Activated T-helper 17 cell treated with anti-CD3 and anti-CD28 coated beads, Interleukin-2, amount 50 U/mL, for 72 hours (primary cell): ENCODE results near the gene B3GNT2. TPM values are rescaled to one million over a fixed set of nuclear protein-coding genes. Genes with fewer than 3 reads are reported as not detected.
A peak's percentile ranks its signal among the peaks of the same experiment; 100 is the strongest.

Experiments
- ATAC-seq: fragments of 150-1000 bp; cut with Tn5 transposase; replicated peaks from 2 replicates; pipeline ENCODE4 v1.10.0; 2021; ENCODE audit warnings: mild to moderate bottlenecking, moderate library complexity
- H3K27ac Mint-ChIP-seq: one replicate; pipeline ENCODE4 v1.8.0; 2022; ENCODE audit warnings: mixed read lengths
- H3K27me3 Mint-ChIP-seq: one replicate; pipeline ENCODE4 v1.8.0; 2022; ENCODE audit warnings: mixed read lengths
- H3K36me3 Mint-ChIP-seq: one replicate; pipeline ENCODE4 v1.8.0; 2022; ENCODE audit warnings: low read depth, mild to moderate bottlenecking, mixed read lengths
- H3K4me1 Mint-ChIP-seq: one replicate; pipeline ENCODE4 v1.8.0; 2022; ENCODE audit warnings: mixed read lengths
- H3K4me3 Mint-ChIP-seq: one replicate; pipeline ENCODE4 v1.8.0; 2022; ENCODE audit warnings: mild to moderate bottlenecking, mixed read lengths
- H3K9me3 Mint-ChIP-seq: one replicate; pipeline ENCODE4 v1.8.0; 2022; ENCODE audit warnings: mixed read lengths
- total RNA-seq, 2 donors: library from RNA; stranded (reverse); gene quantifications; one replicate each; pipeline ENCODE4 v1.2.3, GENCODE V29; 2022

Gene B3GNT2
- total RNA-seq, 2 donors from 2014 or later, result 15.0 to 20.1 TPM

- Mint-ChIP-seq H3K4me1 (peaks cover 31% of the 10 kb centered on the region), H3K9me3 (no peaks in the 10 kb centered on the region), H3K27me3 (no peaks in the 10 kb centered on the region), H3K4me3 (no peak overlapping the region), H3K36me3 (peaks cover 48% of the 10 kb centered on the region), H3K27ac (no peak overlapping the region)
- no peak for ATAC-seq
Observed at GRCh38 chr2:62224976-62225375, 29.1 kb downstream of the B3GNT2 start.

DNA sequence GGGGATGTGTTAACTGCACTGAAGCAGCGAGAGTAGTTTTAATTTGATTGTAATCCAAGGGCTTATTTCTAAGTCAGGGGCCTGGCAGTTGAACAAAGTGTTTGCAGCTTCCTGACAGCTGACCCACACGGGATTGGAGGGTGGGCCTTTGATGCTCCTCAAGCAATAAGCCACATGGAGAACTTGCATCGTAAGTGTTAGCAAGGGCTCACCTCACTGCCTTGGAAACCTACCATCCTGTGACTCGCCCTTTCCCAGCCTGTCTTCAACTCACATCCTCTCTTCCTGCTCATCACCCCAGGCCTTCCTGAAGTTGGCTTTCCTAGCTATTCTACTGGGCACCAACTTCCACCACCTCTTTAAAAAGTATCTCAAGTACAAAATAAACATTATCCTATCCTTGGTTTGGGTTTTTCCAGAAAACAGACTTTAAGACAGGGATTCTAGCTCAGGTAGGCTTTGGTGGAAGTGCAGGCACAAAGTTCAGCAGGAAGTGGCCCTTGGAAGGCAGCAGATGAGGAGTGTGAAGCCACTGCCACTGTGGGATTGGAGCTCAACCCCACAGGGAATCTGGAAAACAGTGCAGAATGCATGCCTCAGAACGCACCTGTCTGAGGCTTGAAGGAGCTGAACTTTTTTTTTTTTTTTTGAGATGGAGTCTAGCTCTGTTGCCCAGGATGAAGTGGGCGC, 31.6 kb downstream of the B3GNT2 start:
- Mint-ChIP-seq H3K36me3 (peaks cover 38% of the 10 kb centered on the region), H3K9me3 (no peaks in the 10 kb centered on the region), H3K27ac (peak overlapping the region; percentile 25), H3K4me1 (peaks cover 13% of the 10 kb centered on the region), H3K4me3 (no peak overlapping the region), H3K27me3 (no peaks in the 10 kb centered on the region)
- ATAC-seq, result no peak

DNA sequence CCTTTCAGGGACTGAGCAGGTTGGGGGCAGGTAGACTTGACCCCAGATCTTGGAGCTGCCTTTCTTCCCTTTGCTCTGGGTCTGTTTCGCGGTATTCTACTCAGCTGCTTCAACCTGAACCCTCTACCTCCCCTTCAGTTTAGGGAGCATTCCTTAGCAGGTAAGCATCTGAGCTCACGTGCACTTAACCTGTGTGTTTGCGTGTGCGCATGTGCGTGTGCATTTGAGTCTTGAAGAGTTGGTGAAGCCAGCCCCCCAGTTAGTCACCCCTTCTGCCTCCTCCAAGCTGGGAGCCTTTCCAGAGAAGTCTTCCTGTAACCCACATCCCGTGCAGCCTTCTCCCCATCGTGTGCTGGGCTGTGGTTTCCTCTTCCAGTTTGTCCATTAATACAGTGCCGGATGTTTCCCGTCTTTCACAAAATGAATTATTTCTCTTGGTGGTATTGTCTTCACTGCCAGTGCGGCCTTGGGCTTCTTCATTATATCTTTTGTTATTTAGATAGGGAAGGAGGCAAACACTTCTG, 33.2 kb downstream of the B3GNT2 start:
- no peak overlapping the region for H3K27ac Mint-ChIP-seq
- H3K4me3 Mint-ChIP-seq, result no peak overlapping the region
- H3K9me3 Mint-ChIP-seq, result no peaks in the 10 kb centered on the region
- H3K36me3 Mint-ChIP-seq, result peaks cover 22% of the 10 kb centered on the region
- H3K4me1 Mint-ChIP-seq, result peaks cover 10% of the 10 kb centered on the region
- ATAC-seq, result no peak
- no peaks in the 10 kb centered on the region for H3K27me3 Mint-ChIP-seq

- no peak for ATAC-seq
- no peaks in the 10 kb centered on the region for H3K9me3 Mint-ChIP-seq
- H3K27me3 Mint-ChIP-seq, result no peaks in the 10 kb centered on the region
- H3K4me1 Mint-ChIP-seq, result peaks cover 10% of the 10 kb centered on the region
- H3K36me3 Mint-ChIP-seq, result peaks cover 6% of the 10 kb centered on the region
- peak overlapping the region; percentile 66 for H3K27ac Mint-ChIP-seq
- no peak overlapping the region for H3K4me3 Mint-ChIP-seq
Observed at GRCh38 chr2:62231541-62231940, 35.6 kb downstream of the B3GNT2 start.

DNA sequence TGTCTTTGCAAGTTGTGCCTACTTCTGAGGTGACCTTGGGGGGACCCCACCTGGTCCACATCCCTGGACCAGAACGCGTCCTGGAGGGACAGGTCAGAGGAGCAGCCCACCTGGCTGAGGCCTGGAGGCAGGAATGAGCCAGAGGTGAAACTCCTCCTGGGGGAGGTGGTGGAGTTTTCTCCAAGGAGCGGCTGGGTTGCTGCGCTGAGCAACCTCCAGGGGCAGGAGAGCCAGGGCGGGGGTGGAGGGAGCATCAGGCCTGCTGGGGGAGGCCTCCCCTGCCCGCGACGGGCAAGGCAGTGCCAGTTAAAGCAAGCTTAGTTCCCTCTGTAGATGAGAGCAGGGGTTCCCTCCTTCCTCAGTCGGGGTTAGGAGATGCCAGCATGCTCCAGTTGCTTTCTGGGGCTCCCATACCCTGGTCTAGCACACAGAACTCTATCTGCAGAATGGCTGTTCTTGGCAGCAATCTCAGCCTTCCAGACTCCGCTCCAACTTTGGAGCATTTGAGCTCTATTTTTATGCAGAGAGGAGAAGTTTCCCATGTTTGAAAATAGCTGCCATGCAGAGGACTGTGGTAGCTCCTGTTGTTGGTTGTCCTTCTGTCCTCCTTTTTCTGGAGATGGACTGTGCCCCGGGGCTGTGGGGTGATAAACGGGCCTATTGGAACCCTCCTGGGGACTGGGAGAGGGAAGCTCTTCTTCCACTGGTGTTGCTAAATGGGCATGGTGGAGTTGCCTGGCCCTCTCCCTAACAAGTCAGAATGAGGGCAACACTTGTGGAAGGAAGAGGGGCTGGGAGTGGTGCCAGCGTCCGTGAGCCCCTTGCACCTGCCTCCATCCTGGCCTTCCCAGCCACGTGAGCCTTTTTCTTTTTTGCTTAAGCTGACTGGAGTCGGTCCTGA, 39.1 kb downstream of the B3GNT2 start:
- peaks cover 5% of the 10 kb centered on the region for H3K4me1 Mint-ChIP-seq
- no peak overlapping the region for H3K4me3 Mint-ChIP-seq
- H3K9me3 Mint-ChIP-seq, result no peaks in the 10 kb centered on the region
- H3K27ac Mint-ChIP-seq, result no peak overlapping the region
- H3K27me3 Mint-ChIP-seq, result no peaks in the 10 kb centered on the region
- no peak for ATAC-seq
- H3K36me3 Mint-ChIP-seq, result no peaks in the 10 kb centered on the region

DNA sequence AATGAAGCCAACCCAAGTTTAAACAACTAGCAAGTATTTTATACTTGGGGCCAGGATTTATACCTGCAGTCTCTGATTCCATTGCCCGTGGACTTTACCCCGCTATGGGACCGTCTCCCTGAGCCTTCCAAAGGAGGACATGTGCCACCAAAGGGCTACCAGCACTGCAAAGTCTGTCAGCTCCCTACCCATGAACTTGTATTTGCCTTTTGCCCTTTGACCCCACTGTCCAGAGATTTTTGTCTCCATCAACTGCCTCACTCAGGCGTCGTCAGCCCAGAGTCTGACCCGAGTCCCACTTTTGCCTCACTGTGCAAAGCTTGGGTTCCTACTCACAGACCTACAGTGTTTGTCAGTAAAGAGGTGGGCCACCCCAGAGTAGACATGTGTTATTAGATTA, 40.6 kb downstream of the B3GNT2 start:
- Mint-ChIP-seq H3K4me1 (no peaks in the 10 kb centered on the region), H3K27ac (no peak overlapping the region), H3K9me3 (no peaks in the 10 kb centered on the region), H3K36me3 (no peaks in the 10 kb centered on the region), H3K27me3 (no peaks in the 10 kb centered on the region), H3K4me3 (no peak overlapping the region)
- no peak for ATAC-seq

DNA sequence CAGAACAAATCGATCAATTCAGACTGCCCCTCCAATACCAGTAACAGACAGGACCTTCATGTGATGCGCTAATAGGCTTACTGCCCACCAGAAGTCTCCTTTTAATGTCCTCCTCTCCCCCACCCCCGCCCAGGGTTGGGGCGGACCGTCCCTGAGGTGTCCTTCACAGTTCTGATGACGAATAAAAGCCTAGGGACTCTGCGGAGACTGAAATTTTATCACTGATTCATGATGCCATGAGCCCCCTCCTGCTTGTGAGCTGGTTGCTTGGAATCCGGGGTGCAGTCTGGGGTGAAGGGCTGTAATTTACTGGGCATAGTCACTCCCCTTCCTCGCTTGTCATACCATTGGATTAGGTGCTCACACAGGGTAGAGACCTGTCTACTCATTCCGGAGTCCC, 42.3 kb downstream of the B3GNT2 start:
- no peak for ATAC-seq
- H3K4me3 Mint-ChIP-seq, result no peak overlapping the region
- no peaks in the 10 kb centered on the region for H3K9me3 Mint-ChIP-seq
- no peaks in the 10 kb centered on the region for H3K27me3 Mint-ChIP-seq
- no peak overlapping the region for H3K27ac Mint-ChIP-seq
- H3K4me1 Mint-ChIP-seq, result no peaks in the 10 kb centered on the region
- no peaks in the 10 kb centered on the region for H3K36me3 Mint-ChIP-seq

GRCh38 chr2:62240546-62240945, 44.6 kb downstream of the B3GNT2 start:
- no peak overlapping the region for H3K27ac Mint-ChIP-seq
- no peaks in the 10 kb centered on the region for H3K27me3 Mint-ChIP-seq
- H3K36me3 Mint-ChIP-seq, result no peaks in the 10 kb centered on the region
- H3K4me1 Mint-ChIP-seq, result no peaks in the 10 kb centered on the region
- no peak overlapping the region for H3K4me3 Mint-ChIP-seq
- ATAC-seq, result no peak
- no peaks in the 10 kb centered on the region for H3K9me3 Mint-ChIP-seq

DNA sequence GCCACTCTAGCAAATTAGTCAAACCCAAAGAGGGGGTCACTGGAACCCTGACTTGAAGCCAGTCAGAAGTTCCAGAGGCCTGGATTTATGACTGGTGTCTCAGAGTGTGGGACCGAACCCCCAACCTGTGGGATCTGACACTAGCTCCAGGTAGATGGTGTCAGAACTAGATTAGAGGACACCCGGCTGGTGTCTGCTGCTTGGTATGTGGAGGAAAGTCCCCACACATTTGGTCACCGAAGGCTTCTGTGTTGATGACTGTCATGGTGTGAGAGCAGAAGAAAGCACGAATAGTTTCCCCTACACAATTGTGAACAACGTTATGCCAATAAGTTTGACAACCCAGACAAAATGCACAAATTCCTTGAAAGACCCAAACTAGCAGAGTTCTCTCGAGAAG, 48.1 kb downstream of the B3GNT2 start:
- Mint-ChIP-seq H3K4me3 (no peak overlapping the region), H3K36me3 (no peaks in the 10 kb centered on the region), H3K27ac (no peak overlapping the region), H3K4me1 (no peaks in the 10 kb centered on the region), H3K9me3 (no peaks in the 10 kb centered on the region), H3K27me3 (no peaks in the 10 kb centered on the region)
- ATAC-seq, result no peak

GRCh38 chr2:62248226-62248625, 52.3 kb downstream of the B3GNT2 start:
- Mint-ChIP-seq H3K4me1 (no peaks in the 10 kb centered on the region), H3K27ac (no peak overlapping the region), H3K36me3 (no peaks in the 10 kb centered on the region), H3K4me3 (no peak overlapping the region), H3K9me3 (no peaks in the 10 kb centered on the region), H3K27me3 (no peaks in the 10 kb centered on the region)
- ATAC-seq, result no peak

DNA sequence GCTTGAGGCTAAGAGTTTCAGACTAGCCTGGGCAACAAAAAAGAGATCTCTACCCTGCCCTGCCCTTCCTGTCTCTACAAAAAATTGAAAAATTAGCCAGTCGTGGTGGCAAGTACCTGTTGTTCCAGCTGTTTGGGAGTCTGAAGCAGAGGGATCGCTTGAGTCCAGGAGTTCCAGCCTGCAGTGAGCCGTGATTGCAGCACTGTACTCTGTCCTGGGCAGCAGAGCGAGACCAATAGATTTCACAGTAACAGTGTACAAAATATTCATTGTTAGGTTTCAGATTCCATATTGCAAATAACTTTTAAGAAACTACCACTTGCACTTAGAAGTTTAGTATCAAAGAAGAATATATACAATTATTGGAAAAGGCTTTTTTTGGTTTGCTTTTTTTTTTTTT, 54.3 kb downstream of the B3GNT2 start:
- Mint-ChIP-seq H3K27me3 (no peaks in the 10 kb centered on the region), H3K27ac (no peak overlapping the region), H3K9me3 (no peaks in the 10 kb centered on the region), H3K4me1 (no peaks in the 10 kb centered on the region), H3K4me3 (no peak overlapping the region), H3K36me3 (no peaks in the 10 kb centered on the region)
- ATAC-seq, result no peak

- Mint-ChIP-seq H3K4me1 (no peaks in the 10 kb centered on the region), H3K27ac (no peak overlapping the region), H3K27me3 (no peaks in the 10 kb centered on the region), H3K9me3 (no peaks in the 10 kb centered on the region), H3K36me3 (no peaks in the 10 kb centered on the region), H3K4me3 (no peak overlapping the region)
- no peak for ATAC-seq
Observed at GRCh38 chr2:62254424-62255266, 58.7 kb downstream of the B3GNT2 start.

DNA sequence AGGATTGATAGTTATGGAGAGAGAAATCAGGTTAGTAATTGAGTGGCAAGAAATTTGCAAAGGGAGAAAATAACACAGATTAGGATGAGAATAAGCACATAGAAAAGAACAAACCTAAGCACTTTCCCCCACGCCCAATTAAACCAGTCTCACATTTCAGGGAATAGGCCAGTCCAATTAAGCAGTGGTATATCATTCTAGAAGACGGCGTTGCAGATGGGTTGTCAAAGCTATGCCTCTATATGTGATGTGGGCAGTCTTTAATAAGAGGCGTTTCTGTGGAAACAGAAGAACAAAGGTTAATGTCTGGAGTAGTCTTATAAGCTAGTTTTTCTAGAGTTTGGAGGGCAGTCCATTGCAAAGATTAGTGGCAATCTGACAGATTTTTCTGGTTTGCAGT, 61.6 kb downstream of the B3GNT2 start:
- Mint-ChIP-seq H3K9me3 (no peaks in the 10 kb centered on the region), H3K4me1 (no peaks in the 10 kb centered on the region)

GRCh38 chr2:62263076-62263715, 67.3 kb downstream of the B3GNT2 start:
- no peak for ATAC-seq
- no peak overlapping the region for H3K27ac Mint-ChIP-seq
- H3K4me3 Mint-ChIP-seq, result no peak overlapping the region
- peaks cover 5% of the 10 kb centered on the region for H3K27me3 Mint-ChIP-seq
- H3K9me3 Mint-ChIP-seq, result no peaks in the 10 kb centered on the region
- H3K36me3 Mint-ChIP-seq, result no peaks in the 10 kb centered on the region
- H3K4me1 Mint-ChIP-seq, result no peaks in the 10 kb centered on the region

More for the DNA sequence above, 61.6 kb downstream of the B3GNT2 start:
- H3K27me3 Mint-ChIP-seq, result no peaks in the 10 kb centered on the region
- no peak overlapping the region for H3K27ac Mint-ChIP-seq
- no peaks in the 10 kb centered on the region for H3K36me3 Mint-ChIP-seq
- H3K4me3 Mint-ChIP-seq, result no peak overlapping the region
- ATAC-seq, result no peak
